HepG2 (cell line): ENCODE data around the gene ANLN. TPM values are rescaled to one million over a fixed set of nuclear protein-coding genes. Genes with fewer than 3 reads are reported as not detected.

Experiments used
- ATAC-seq: fragments of 200-7000 bp; cut with Tn5 transposase; 3 replicates; pipeline ENCODE4 v1.9.1; 2020; ENCODE audit warnings: mild to moderate bottlenecking, moderate library complexity
- BruUV-seq: library from RNA; stranded (reverse); fragments of 400-500 nt; replicated peaks from 2 replicates; lab custom pipeline; 2021; lab: Mats Ljungman, UMichigan
- CTCF ChIA-PET: fragments of 300-600 bp; formaldehyde crosslinking; extraction: SDS; loops from one replicate; lab custom pipeline; 2021; ENCODE audit warnings: low total read pairs, inconsistent platforms, low intra/inter-chr PET ratio; lab: Yijun Ruan, JAX
- POLR2A ChIA-PET: fragments of 350-600 bp; sonication (Branson Sonifier 250); formaldehyde crosslinking; loops from one replicate; lab custom pipeline; 2020; ENCODE audit warnings: antibody characterized with exemption, inconsistent platforms; lab: Yijun Ruan, JAX
- DNase-seq: peaks from one replicate; pipeline ENCODE4 v3.0.0-alpha.2; 2015; ENCODE audit warnings: low spot score
- FAIRE-seq: peaks from 3 replicates; lab custom pipeline; 2011; peaks lifted over from hg19 to GRCh38; lab: Jason Lieb, UNC
- H2AFZ ChIP-seq: one replicate; pipeline ENCODE4 v1.6.1; 2011; ENCODE audit warnings: low read length, inconsistent platforms
- H3K27ac ChIP-seq: fragments of 300-600 bp; 3 replicates; pipeline ENCODE4 v1.8.0; 2011; ENCODE audit warnings: mixed run types, mild to moderate bottlenecking, mixed read lengths, low read length, inconsistent platforms; ENCODE audit not compliant: insufficient read depth; ENCODE audit errors: extremely low read length
- H3K27me3 ChIP-seq, 2 experiments: fragments of 200-600 bp in 1 of 2; 2 replicates in 1 of 2; 3 replicates in 1 of 2; pipeline versions ENCODE4 v1.6.0 to v1.8.0; 2011; ENCODE audit warnings: low read length in 2 of 2, mild to moderate bottlenecking in 2 of 2, moderate library complexity in 2 of 2, inconsistent platforms in 1 of 2; ENCODE audit not compliant: insufficient read depth in 2 of 2, control insufficient read depth in 1 of 2
- H3K36me3 ChIP-seq, 2 experiments: fragments of 200-600 bp in 1 of 2; replicated peaks in 1 of 2; 2 replicates in 1 of 2; 3 replicates in 1 of 2; pipeline versions ENCODE4 v1.5.1 to v1.8.0; 2011; ENCODE audit warnings: low read length in 2 of 2, inconsistent platforms in 1 of 2; ENCODE audit not compliant: insufficient read depth in 2 of 2, control insufficient read depth in 1 of 2
- H3K4me1 ChIP-seq: 2 replicates; pipeline ENCODE4 v1.5.1; 2012; ENCODE audit warnings: low read length, inconsistent platforms; ENCODE audit not compliant: insufficient read depth
- H3K4me2 ChIP-seq: 2 replicates; pipeline ENCODE4 v1.6.0; 2011; ENCODE audit warnings: low read depth, low read length, inconsistent platforms
- H3K4me3 ChIP-seq, 3 experiments: fragments of 200-600 bp in 1 of 3; sonication (generic), shearing (Covaris generic) in 1 of 3; replicated peaks in 1 of 3; 2 replicates each; pipeline ENCODE4 v1.5.1; 2011 to 2016; ENCODE audit warnings: low read length in 3 of 3, inconsistent platforms in 2 of 3, low read depth in 2 of 3, mild to moderate bottlenecking in 2 of 3, control low read depth in 1 of 3, mixed read lengths in 1 of 3; ENCODE audit not compliant: insufficient read depth in 1 of 3
- H3K79me2 ChIP-seq: one replicate; pipeline ENCODE4 v1.6.1; 2011; ENCODE audit warnings: low read length, inconsistent platforms; ENCODE audit not compliant: insufficient read depth
- H3K9ac ChIP-seq: 2 replicates; pipeline ENCODE4 v1.6.0; 2011; ENCODE audit warnings: mild to moderate bottlenecking, low read depth, low read length, inconsistent platforms; ENCODE audit not compliant: insufficient read depth
- H3K9me3 ChIP-seq: 2 replicates; pipeline ENCODE4 v1.5.1; 2012; ENCODE audit warnings: mild to moderate bottlenecking, low read length
- H4K20me1 ChIP-seq: 2 replicates; pipeline ENCODE4 v1.6.0; 2011; ENCODE audit warnings: inconsistent platforms, mild to moderate bottlenecking, low read length, moderate library complexity; ENCODE audit not compliant: insufficient read depth
- ARID2 ChIP-seq: sonication (generic); formaldehyde crosslinking; IDR thresholded peaks from 2 replicates; pipeline ENCODE4 v1.8.1; 2022; ENCODE audit warnings: mild to moderate bottlenecking, missing genetic modification reagents, borderline replicate concordance
- CBX1 ChIP-seq: IDR thresholded peaks from one replicate; pipeline ENCODE4 v1.6.1; 2016; ENCODE audit warnings: antibody characterized with exemption, low read depth
- CERS6 ChIP-seq: sonication (generic); formaldehyde crosslinking; IDR thresholded peaks from 2 replicates; pipeline ENCODE4 v1.5.0; 2020; ENCODE audit warnings: missing genetic modification reagents
- DDIT3 ChIP-seq: sonication (generic); formaldehyde crosslinking; IDR thresholded peaks from 2 replicates; pipeline ENCODE4 v1.4.0; 2020; ENCODE audit warnings: mild to moderate bottlenecking, missing genetic modification reagents
- FOXP1 ChIP-seq, 2 experiments: fragments of 450-650 bp in 1 of 2; IDR thresholded peaks; 2 replicates each; pipeline ENCODE4 v1.6.1; 2017 to 2018; ENCODE audit warnings: antibody characterized with exemption in 1 of 2
- GZF1 ChIP-seq: sonication (generic); formaldehyde crosslinking; IDR thresholded peaks from 2 replicates; pipeline ENCODE4 v1.5.1; 2020; ENCODE audit warnings: mild to moderate bottlenecking, missing genetic modification reagents
- PAWR ChIP-seq: sonication (generic); formaldehyde crosslinking; IDR thresholded peaks from 2 replicates; pipeline ENCODE4 v1.4.0; 2020; ENCODE audit warnings: missing genetic modification reagents, mild to moderate bottlenecking, borderline replicate concordance
- RAD51 ChIP-seq: fragments of 450-650 bp; IDR thresholded peaks from 2 replicates; pipeline ENCODE4 v1.6.1; 2016; ENCODE audit warnings: borderline replicate concordance
- RBM22 ChIP-seq: fragments of 200-400 bp; formaldehyde crosslinking; optimal IDR thresholded peaks from 2 replicates; pipeline ENCODE3; 2017; ENCODE audit warnings: mild to moderate bottlenecking, low read length, moderate library complexity
- RXRB ChIP-seq: IDR thresholded peaks from 2 replicates; pipeline ENCODE4 v1.6.1; 2016; ENCODE audit warnings: borderline replicate concordance, missing genetic modification reagents, missing compliant biosample characterization
- SNAPC2 ChIP-seq: sonication (generic); formaldehyde crosslinking; IDR thresholded peaks from 2 replicates; pipeline ENCODE4 v1.8.1; 2022; ENCODE audit warnings: mild to moderate bottlenecking, missing genetic modification reagents
- ZBTB3 ChIP-seq: sonication (generic); formaldehyde crosslinking; IDR thresholded peaks from 2 replicates; pipeline ENCODE4 v1.4.0; 2020; ENCODE audit warnings: low read depth, mild to moderate bottlenecking, moderate library complexity, missing genetic modification reagents, borderline replicate concordance
- ZNF17 ChIP-seq: sonication (generic); formaldehyde crosslinking; IDR thresholded peaks from 2 replicates; pipeline ENCODE4 v1.5.0; 2020; ENCODE audit warnings: mild to moderate bottlenecking, missing genetic modification reagents
- ZNF18 ChIP-seq: sonication (generic); formaldehyde crosslinking; IDR thresholded peaks from 2 replicates; pipeline ENCODE4 v1.8.0; 2022; ENCODE audit warnings: mild to moderate bottlenecking, missing genetic modification reagents; ENCODE audit not compliant: insufficient replicate concordance
- ZNF616 ChIP-seq: sonication (generic); formaldehyde crosslinking; IDR thresholded peaks from 2 replicates; pipeline ENCODE4 v1.5.0; 2020; ENCODE audit warnings: low read depth, mild to moderate bottlenecking, missing genetic modification reagents
- ZNF691 ChIP-seq: sonication (generic); formaldehyde crosslinking; IDR thresholded peaks from 2 replicates; pipeline ENCODE4 v1.4.0; 2020; ENCODE audit warnings: missing genetic modification reagents, low read depth, mild to moderate bottlenecking, borderline replicate concordance
- ZNF775 ChIP-seq: sonication (generic); formaldehyde crosslinking; IDR thresholded peaks from 2 replicates; pipeline ENCODE4 v1.4.0; 2020; ENCODE audit warnings: missing genetic modification reagents, mild to moderate bottlenecking, moderate library complexity, borderline replicate concordance
- WGBS: methylation state at CpG from one replicate; pipeline ENCODE4 v1.1.6; 2017; ENCODE audit warnings: low lambda C conversion rate; 5-methylcytosine and 5-hydroxymethylcytosine counted together
- in situ Hi-C: cut with HindIII; loops from 2 replicates; pipeline ENCODE4 v1.10.0; 2017; ENCODE audit warnings: low pct_unique_long_range_greater_than_20kb; ENCODE audit not compliant: extremely low pct_ligation_motif_present
- intact Hi-C: fragments of 100-400 bp; cut with micrococcal nuclease; formaldehyde crosslinking; loops from one replicate; pipeline ENCODE4 v1.10.0; 2022; ENCODE audit not compliant: unreplicated experiment
- polyA plus RNA-seq, 8 experiments: library from polyadenylated mRNA; depleted of rRNA in 3 of 8; stranded (reverse) in 7 of 8; unstranded in 1 of 8; fragments of >200 nt; fragmentation: Illumina TruSeq in 4 of 8; extraction: Trizol in 4 of 8; gene quantifications; 2 replicates each; pipeline versions ENCODE4 v1.2.1 to v1.2.3, GENCODE V29; 2011 to 2016; ENCODE audit warnings: low read depth in 4 of 8, missing spikeins in 1 of 8, mixed read lengths in 1 of 8; ENCODE audit not compliant: insufficient read depth in 1 of 8
- total RNA-seq, 5 experiments: library from RNA; depleted of rRNA; stranded (reverse); fragments of >200 nt; fragmentation: Illumina TruSeq; extraction: Trizol; gene quantifications; 2 replicates each; pipeline ENCODE4 v1.2.3, GENCODE V29; 2016; ENCODE audit warnings: low read depth in 1 of 5

The ANLN gene
- total and polyA plus RNA-seq, 2 of the 13 experiments (the other 11 are each of a cell fraction or from before 2014, with no cell fraction given), result 20.0 to 72.0 TPM

GRCh38 chr7:36422072-36422471 is 32.4 kb downstream of the ANLN start (continued):
- no peak for TF ChIP-seq DDIT3 (CRISPR knock-in tag)
- TF ChIP-seq ZNF17 (CRISPR knock-in tag), result no peak
- TF ChIP-seq ZNF691 (CRISPR knock-in tag), result no peak
- no peak for TF ChIP-seq ARID2 (CRISPR knock-in tag)
- TF ChIP-seq ZNF616 (CRISPR knock-in tag), result no peak
- TF ChIP-seq RAD51, result no peak
- TF ChIP-seq GZF1 (CRISPR knock-in tag), result no peak
- no peak for TF ChIP-seq RBM22
- TF ChIP-seq, all 625 proteins: peak for 0

GRCh38 chr7:36423633-36424032 is 34.0 kb downstream of the ANLN start:
- Histone ChIP-seq H3K4me2 (no peak overlapping the region), H3K9me3 (no peaks in the 10 kb centered on the region), H3K27ac (no peak overlapping the region)
- DNase-seq (no peak), FAIRE-seq (no peak)
- WGBS, result 97% methylated on average over 2 of the region's 2 CpGs
- in situ Hi-C loops, result no loop called here
- TF ChIP-seq RXRB (no peak), CERS6 (CRISPR knock-in tag) (no peak), ZBTB3 (CRISPR knock-in tag) (no peak), CBX1 (no peak), SNAPC2 (CRISPR knock-in tag) (no peak), ZNF775 (CRISPR knock-in tag) (no peak), FOXP1 (IDR thresholded peaks at IDR 0.05) (no peak), FOXP1 (CRISPR knock-in tag; IDR thresholded peaks at IDR 0.05) (no peak), ZNF18 (CRISPR knock-in tag) (no peak), PAWR (CRISPR knock-in tag) (no peak)
- TF ChIP-seq, all 625 proteins: peak for 0
- H4K20me1 ChIP-seq, result no peaks in the 10 kb centered on the region
- H3K4me3 ChIP-seq, result no peak overlapping the region
- H3K79me2 ChIP-seq, result no peaks in the 10 kb centered on the region
- no peaks in the 10 kb centered on the region for H3K27me3 ChIP-seq
- ATAC-seq, result no peak
- H3K9ac ChIP-seq, result no peak overlapping the region
- POLR2A ChIA-PET, result no interaction called here
- no peak overlapping the region for H2AFZ ChIP-seq
- H3K36me3 ChIP-seq, result peaks cover 14 to 69% of the 10 kb centered on the region in 2 experiments
- no peaks in the 10 kb centered on the region for H3K4me1 ChIP-seq
- intact Hi-C loops, result no loop called here
- CTCF ChIA-PET, result no interaction called here
- BruUV-seq, result no TSS peak
